Astrocyte (in vitro differentiated cells and primary cell): ENCODE measurements around the gene ZNF492. TPM values are rescaled to one million over a fixed set of nuclear protein-coding genes. Genes with fewer than 3 reads are reported as not detected.

Experiments used
- DNase-seq: peaks from one replicate; pipeline ENCODE4 v3.0.0-alpha.2; 2010; ENCODE audit warnings: low read depth
- FAIRE-seq: peaks from 2 replicates; lab custom pipeline; 2011; peaks lifted over from hg19 to GRCh38; lab: Jason Lieb, UNC
- H2AFZ ChIP-seq: 2 replicates; pipeline ENCODE4 v1.6.0; 2012; ENCODE audit warnings: low read depth, low read length, inconsistent platforms
- H3K27ac ChIP-seq: 2 replicates; pipeline ENCODE4 v1.5.1; 2011; ENCODE audit warnings: low read depth, low read length, inconsistent platforms
- H3K27me3 ChIP-seq: 2 replicates; pipeline ENCODE4 v1.6.0; 2011; ENCODE audit warnings: low read length, inconsistent platforms; ENCODE audit not compliant: insufficient read depth
- H3K36me3 ChIP-seq: 2 replicates; pipeline ENCODE4 v1.5.1; 2011; ENCODE audit warnings: low read length, inconsistent platforms; ENCODE audit not compliant: insufficient read depth
- H3K4me1 ChIP-seq: 2 replicates; pipeline ENCODE4 v1.5.1; 2011; ENCODE audit warnings: low read length, inconsistent platforms; ENCODE audit not compliant: insufficient read depth
- H3K4me2 ChIP-seq: 2 replicates; pipeline ENCODE4 v1.6.0; 2012; ENCODE audit warnings: low read length, inconsistent platforms
- H3K4me3 ChIP-seq: 2 replicates; pipeline ENCODE4 v1.5.1; 2011; ENCODE audit warnings: low read depth, mild to moderate bottlenecking, low read length, inconsistent platforms; ENCODE audit not compliant: insufficient read depth
- H3K79me2 ChIP-seq: 2 replicates; pipeline ENCODE4 v1.6.0; 2012; ENCODE audit warnings: mild to moderate bottlenecking, low read length, inconsistent platforms; ENCODE audit not compliant: insufficient read depth
- H3K9ac ChIP-seq: 2 replicates; pipeline ENCODE4 v1.6.0; 2012; ENCODE audit warnings: mild to moderate bottlenecking, low read length, inconsistent platforms
- H3K9me3 ChIP-seq: 2 replicates; pipeline ENCODE4 v1.5.1; 2012; ENCODE audit warnings: low read depth, mild to moderate bottlenecking, low read length, inconsistent platforms; ENCODE audit not compliant: insufficient read depth
- H4K20me1 ChIP-seq: 2 replicates; pipeline ENCODE4 v1.6.0; 2012; ENCODE audit warnings: low read length, inconsistent platforms; ENCODE audit not compliant: insufficient read depth
- H3K27ac Mint-ChIP-seq: one replicate; pipeline ENCODE4 v1.8.0; 2021; ENCODE audit warnings: mild to moderate bottlenecking, mixed read lengths; ENCODE audit not compliant: unreplicated experiment
- H3K27me3 Mint-ChIP-seq: one replicate; pipeline ENCODE4 v1.8.0; 2021; ENCODE audit warnings: low read depth, mixed read lengths; ENCODE audit not compliant: unreplicated experiment
- H3K36me3 Mint-ChIP-seq: one replicate; pipeline ENCODE4 v1.8.0; 2021; ENCODE audit warnings: low read depth, mixed read lengths; ENCODE audit not compliant: unreplicated experiment
- H3K4me1 Mint-ChIP-seq: one replicate; pipeline ENCODE4 v1.8.0; 2021; ENCODE audit warnings: low read depth, mixed read lengths; ENCODE audit not compliant: unreplicated experiment
- H3K4me3 Mint-ChIP-seq: one replicate; pipeline ENCODE4 v1.8.0; 2021; ENCODE audit warnings: mild to moderate bottlenecking, moderate library complexity, mixed read lengths; ENCODE audit not compliant: unreplicated experiment
- H3K9me3 Mint-ChIP-seq: one replicate; pipeline ENCODE4 v1.8.0; 2021; ENCODE audit warnings: mild to moderate bottlenecking, mixed read lengths; ENCODE audit not compliant: unreplicated experiment
- EZH2 ChIP-seq: IDR thresholded peaks from 2 replicates; pipeline ENCODE4 v1.6.1; 2012; ENCODE audit warnings: mild to moderate bottlenecking, low read length, inconsistent platforms; ENCODE audit not compliant: insufficient read depth
- total RNA-seq: library from RNA; stranded (reverse); gene quantifications from 2 replicates; pipeline ENCODE4 v1.2.1, GENCODE V29; 2021
- TF ChIP-seq, protein P1 (sequence below): IDR thresholded peaks from 2 replicates; pipeline ENCODE4 v1.5.1; 2011; ENCODE audit warnings: low read depth, mild to moderate bottlenecking, inconsistent platforms, low read length, moderate library complexity; ENCODE audit not compliant: insufficient read depth

ZNF492 gene
- total RNA-seq, 1 donor from 2014 or later = not detected

DNA sequence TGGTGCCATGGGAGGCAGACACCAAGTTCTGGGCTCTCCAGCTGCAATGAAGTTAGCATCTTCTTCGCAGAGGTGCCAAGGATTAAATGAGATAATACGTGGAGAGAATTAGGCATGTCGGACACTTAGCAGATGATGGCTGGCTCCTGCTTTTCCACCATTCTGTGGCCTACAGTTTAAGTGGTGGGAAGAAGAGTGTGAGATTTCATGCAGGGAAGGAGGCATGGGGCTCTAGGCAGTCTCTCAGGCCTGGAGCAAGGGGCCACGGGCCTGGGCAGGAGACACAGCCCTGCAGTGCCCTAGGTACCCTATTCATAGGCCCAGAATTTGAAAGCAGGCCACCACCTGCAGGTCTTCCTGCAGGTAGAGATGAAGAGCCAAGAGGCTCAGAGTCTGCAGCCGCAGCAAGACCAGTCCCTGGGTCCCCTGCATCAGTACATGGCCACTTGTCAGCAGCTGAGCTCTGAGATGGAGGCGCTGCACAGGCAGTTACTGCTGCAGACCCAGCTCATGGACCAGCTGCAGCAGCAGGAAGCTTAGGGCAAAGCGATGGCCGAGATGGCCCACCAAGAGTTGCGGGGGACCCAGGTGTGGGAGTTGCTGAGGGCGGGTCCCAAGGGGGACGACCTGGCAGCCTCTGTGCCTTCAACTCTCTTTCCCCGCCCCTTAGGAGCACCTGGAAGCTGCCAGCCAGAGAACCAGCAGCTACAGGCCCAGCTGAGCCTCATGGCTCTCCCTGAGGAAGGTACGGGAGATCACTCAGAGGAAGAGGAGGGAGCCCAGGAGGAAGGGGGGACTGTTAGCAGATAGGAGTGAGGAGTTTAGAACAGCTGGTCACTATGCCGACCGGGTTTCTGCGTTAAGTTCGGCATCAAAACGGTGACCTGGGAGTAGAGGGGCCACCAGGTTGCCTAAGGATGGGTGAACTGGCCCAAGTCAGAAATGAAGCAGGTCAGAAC is 33.2 kb upstream of the ZNF492 start:
- H3K27me3 Mint-ChIP-seq = no peaks in the 10 kb centered on the region
- Histone ChIP-seq H3K27me3 (no peaks in the 10 kb centered on the region), H3K4me2 (no peak overlapping the region), H3K9me3 (peaks cover 13% of the 10 kb centered on the region), H3K36me3 (no peaks in the 10 kb centered on the region), H3K79me2 (no peaks in the 10 kb centered on the region), H3K9ac (no peak overlapping the region), H2AFZ (no peak overlapping the region), H3K4me3 (no peak overlapping the region), H3K27ac (no peak overlapping the region), H3K4me1 (no peaks in the 10 kb centered on the region), H4K20me1 (no peaks in the 10 kb centered on the region)
- TF ChIP-seq, protein P1, sequence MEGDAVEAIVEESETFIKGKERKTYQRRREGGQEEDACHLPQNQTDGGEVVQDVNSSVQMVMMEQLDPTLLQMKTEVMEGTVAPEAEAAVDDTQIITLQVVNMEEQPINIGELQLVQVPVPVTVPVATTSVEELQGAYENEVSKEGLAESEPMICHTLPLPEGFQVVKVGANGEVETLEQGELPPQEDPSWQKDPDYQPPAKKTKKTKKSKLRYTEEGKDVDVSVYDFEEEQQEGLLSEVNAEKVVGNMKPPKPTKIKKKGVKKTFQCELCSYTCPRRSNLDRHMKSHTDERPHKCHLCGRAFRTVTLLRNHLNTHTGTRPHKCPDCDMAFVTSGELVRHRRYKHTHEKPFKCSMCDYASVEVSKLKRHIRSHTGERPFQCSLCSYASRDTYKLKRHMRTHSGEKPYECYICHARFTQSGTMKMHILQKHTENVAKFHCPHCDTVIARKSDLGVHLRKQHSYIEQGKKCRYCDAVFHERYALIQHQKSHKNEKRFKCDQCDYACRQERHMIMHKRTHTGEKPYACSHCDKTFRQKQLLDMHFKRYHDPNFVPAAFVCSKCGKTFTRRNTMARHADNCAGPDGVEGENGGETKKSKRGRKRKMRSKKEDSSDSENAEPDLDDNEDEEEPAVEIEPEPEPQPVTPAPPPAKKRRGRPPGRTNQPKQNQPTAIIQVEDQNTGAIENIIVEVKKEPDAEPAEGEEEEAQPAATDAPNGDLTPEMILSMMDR = no peak
- no peak for TF ChIP-seq EZH2
- no peak for DNase-seq
- no peak overlapping the region for H3K27ac Mint-ChIP-seq
- H3K9me3 Mint-ChIP-seq = peaks cover 29% of the 10 kb centered on the region
- no peak for FAIRE-seq
- H3K4me1 Mint-ChIP-seq = no peaks in the 10 kb centered on the region
- H3K4me3 Mint-ChIP-seq = no peak overlapping the region
- peaks cover 2% of the 10 kb centered on the region for H3K36me3 Mint-ChIP-seq

DNA sequence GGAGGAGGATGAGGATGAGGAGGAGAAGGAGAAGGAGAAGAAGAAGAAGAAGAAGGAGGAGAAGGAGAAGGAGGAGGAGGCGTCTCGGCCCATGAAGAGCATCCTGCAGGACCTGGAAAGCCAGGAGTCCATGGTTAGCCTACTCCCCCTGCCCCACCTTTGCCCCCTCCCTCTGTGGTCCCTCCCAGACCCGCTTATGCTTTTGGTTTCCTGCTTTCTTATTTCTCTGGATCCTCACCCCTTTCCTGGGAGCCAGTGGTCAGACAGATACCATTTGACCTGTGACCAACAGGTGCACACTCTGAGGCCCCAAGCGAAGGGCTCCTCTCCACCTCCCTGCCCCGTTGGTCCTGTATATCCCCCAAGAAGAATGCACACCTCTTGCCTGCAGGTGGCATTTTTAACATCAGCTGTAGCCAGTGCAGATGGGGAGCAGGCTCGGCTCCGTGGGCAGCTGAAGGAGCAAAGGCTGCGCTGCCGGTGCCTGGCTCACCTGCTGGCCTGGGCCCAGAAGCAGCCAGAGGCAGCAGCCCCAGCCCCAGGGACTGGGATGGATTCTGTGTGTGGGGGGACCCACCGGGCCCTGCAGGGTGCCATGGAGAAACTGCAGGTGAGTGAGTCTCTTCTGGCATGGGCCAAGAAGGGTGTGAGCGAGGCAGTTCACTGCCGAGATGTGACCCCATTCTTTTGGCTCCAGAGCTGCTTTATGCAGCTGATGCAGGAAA is 32.1 kb upstream of the ZNF492 start:
- no peaks in the 10 kb centered on the region for H3K36me3 ChIP-seq
- H3K9ac ChIP-seq = no peak overlapping the region
- Mint-ChIP-seq H3K27me3 (no peaks in the 10 kb centered on the region), H3K9me3 (peaks cover 35% of the 10 kb centered on the region), H3K4me1 (no peaks in the 10 kb centered on the region), H3K4me3 (no peak overlapping the region), H3K27ac (no peak overlapping the region), H3K36me3 (peaks cover 2% of the 10 kb centered on the region)
- H3K4me1 ChIP-seq = no peaks in the 10 kb centered on the region
- no peak overlapping the region for H3K27ac ChIP-seq
- no peak for TF ChIP-seq EZH2
- TF ChIP-seq, protein P1 = no peak
- no peaks in the 10 kb centered on the region for H3K27me3 ChIP-seq
- no peaks in the 10 kb centered on the region for H3K79me2 ChIP-seq
- no peak overlapping the region for H3K4me3 ChIP-seq
- no peak for FAIRE-seq
- no peak for DNase-seq
- peaks cover 13% of the 10 kb centered on the region for H3K9me3 ChIP-seq
- H2AFZ ChIP-seq = no peak overlapping the region
- no peaks in the 10 kb centered on the region for H4K20me1 ChIP-seq
- no peak overlapping the region for H3K4me2 ChIP-seq
